Mesothelial cell of epicardium (in vitro differentiated cells): ENCODE results near the gene CABCOCO1. TPM values are rescaled to one million over a fixed set of nuclear protein-coding genes. Genes with fewer than 3 reads are reported as not detected.

Experiments
- DNase-seq, 2 experiments: peaks; one replicate each; pipeline ENCODE4 v3.0.0; 2021; ENCODE audit warnings: low spot score in 2 of 2; ENCODE audit not compliant: unreplicated experiment in 2 of 2
- H3K27ac Mint-ChIP-seq: 2 replicates; pipeline ENCODE4 v1.8.0; 2021; ENCODE audit warnings: mixed read lengths
- H3K27me3 Mint-ChIP-seq: 2 replicates; pipeline ENCODE4 v1.8.0; 2021; ENCODE audit warnings: low read depth, mixed read lengths
- H3K36me3 Mint-ChIP-seq: 2 replicates; pipeline ENCODE4 v1.8.0; 2021; ENCODE audit warnings: mixed read lengths
- H3K4me1 Mint-ChIP-seq: 2 replicates; pipeline ENCODE4 v1.8.0; 2021; ENCODE audit warnings: mixed read lengths
- H3K4me3 Mint-ChIP-seq: 2 replicates; pipeline ENCODE4 v1.8.0; 2021; ENCODE audit warnings: mild to moderate bottlenecking, moderate library complexity, mixed read lengths
- H3K9me3 Mint-ChIP-seq: 2 replicates; pipeline ENCODE4 v1.8.0; 2021; ENCODE audit warnings: mixed read lengths
- CTCF ChIP-seq: fragments of 200-600 bp; sonication (generic); IDR thresholded peaks from one replicate; pipeline ENCODE4 v1.5.0; 2021; ENCODE audit warnings: antibody characterized with exemption; ENCODE audit not compliant: unreplicated experiment
- total RNA-seq: library from RNA; stranded (reverse); gene quantifications from 3 replicates; pipeline ENCODE4 v1.2.1, GENCODE V29; 2021

Gene CABCOCO1
- total RNA-seq, 1 donor from 2014 or later = 2.5 TPM

GRCh38 chr10:61669161-61669725 lies 6.5 kb downstream of the CABCOCO1 start:
- peaks cover 16% of the 10 kb centered on the region for H3K4me1 Mint-ChIP-seq
- H3K9me3 Mint-ChIP-seq = no peaks in the 10 kb centered on the region
- TF ChIP-seq CTCF = no peak
- no peaks in the 10 kb centered on the region for H3K27me3 Mint-ChIP-seq
- no peak overlapping the region for H3K4me3 Mint-ChIP-seq
- DNase-seq = no peak
- no peaks in the 10 kb centered on the region for H3K36me3 Mint-ChIP-seq
- no peak overlapping the region for H3K27ac Mint-ChIP-seq

- Mint-ChIP-seq H3K27ac (no peak overlapping the region), H3K9me3 (no peaks in the 10 kb centered on the region), H3K27me3 (no peaks in the 10 kb centered on the region), H3K4me3 (no peak overlapping the region), H3K4me1 (peaks cover 10% of the 10 kb centered on the region), H3K36me3 (no peaks in the 10 kb centered on the region)
- no peak for TF ChIP-seq CTCF
- DNase-seq = no peak
Observed at GRCh38 chr10:61669849-61670248, 7.1 kb downstream of the CABCOCO1 start.

- H3K4me1 Mint-ChIP-seq = peaks cover 8% of the 10 kb centered on the region
- no peak for DNase-seq
- no peak overlapping the region for H3K4me3 Mint-ChIP-seq
Observed at GRCh38 chr10:61673360-61673759, 10.6 kb downstream of the CABCOCO1 start.

GRCh38 chr10:61682323-61682722 lies 19.6 kb downstream of the CABCOCO1 start:
- H3K27ac Mint-ChIP-seq = no peak overlapping the region
- H3K4me1 Mint-ChIP-seq = no peaks in the 10 kb centered on the region
- no peak overlapping the region for H3K4me3 Mint-ChIP-seq

More at GRCh38 chr10:61673360-61673759, 10.6 kb downstream of the CABCOCO1 start:
- Mint-ChIP-seq H3K9me3 (no peaks in the 10 kb centered on the region), H3K27me3 (no peaks in the 10 kb centered on the region), H3K36me3 (no peaks in the 10 kb centered on the region), H3K27ac (no peak overlapping the region)
- TF ChIP-seq CTCF = no peak

GRCh38 chr10:61683319-61683718 lies 20.6 kb downstream of the CABCOCO1 start:
- Mint-ChIP-seq H3K9me3 (no peaks in the 10 kb centered on the region), H3K27ac (no peak overlapping the region), H3K4me3 (no peak overlapping the region), H3K27me3 (no peaks in the 10 kb centered on the region), H3K4me1 (no peaks in the 10 kb centered on the region), H3K36me3 (no peaks in the 10 kb centered on the region)
- DNase-seq = no peak
- no peak for TF ChIP-seq CTCF

More at GRCh38 chr10:61682323-61682722, 19.6 kb downstream of the CABCOCO1 start:
- Mint-ChIP-seq H3K27me3 (no peaks in the 10 kb centered on the region), H3K36me3 (no peaks in the 10 kb centered on the region), H3K9me3 (no peaks in the 10 kb centered on the region)
- TF ChIP-seq CTCF = no peak
- no peak for DNase-seq
